Measurements from ENCODE around the gene KIF3B.

Gene KIF3B

DNA sequence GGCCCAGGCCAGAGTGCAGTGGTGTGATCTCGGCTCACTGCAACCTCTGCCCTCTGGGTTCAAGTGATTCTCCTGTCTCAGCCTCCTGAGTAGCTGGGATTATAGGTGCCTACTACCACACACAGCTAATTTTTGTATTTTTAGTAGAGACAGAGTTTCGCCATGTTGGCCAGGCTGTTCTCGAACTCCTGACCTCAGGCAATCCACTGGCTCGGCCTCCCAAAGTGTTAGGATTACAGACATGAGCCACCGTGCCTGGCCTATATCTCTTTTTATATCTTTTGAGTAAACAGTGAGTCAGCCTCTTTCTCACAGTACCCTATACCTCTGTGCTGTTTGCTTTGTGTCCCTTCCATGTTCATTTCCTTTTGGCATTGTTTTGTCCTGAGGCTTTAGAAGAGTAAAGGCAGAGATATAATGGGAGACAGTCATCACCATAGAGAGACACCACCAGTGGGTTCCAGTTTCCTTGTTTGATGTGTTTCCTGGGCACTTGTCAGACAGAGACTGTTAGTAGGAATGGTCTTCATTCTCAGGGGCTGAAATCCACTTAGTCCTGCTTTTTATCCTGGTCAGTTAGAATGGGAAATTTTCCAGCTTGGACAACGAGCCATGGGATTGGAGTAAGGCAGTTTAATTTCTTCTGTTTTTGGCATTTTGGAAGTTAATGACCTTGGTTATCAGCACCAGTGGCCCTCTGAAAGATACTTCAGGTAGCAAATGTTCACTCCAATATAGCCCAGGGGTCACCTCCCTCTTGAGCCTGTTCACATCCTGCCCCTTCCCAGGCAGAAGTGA lies 48.5 kb downstream of the KIF3B start:
- TF ChIP-seq, protein P1, sequence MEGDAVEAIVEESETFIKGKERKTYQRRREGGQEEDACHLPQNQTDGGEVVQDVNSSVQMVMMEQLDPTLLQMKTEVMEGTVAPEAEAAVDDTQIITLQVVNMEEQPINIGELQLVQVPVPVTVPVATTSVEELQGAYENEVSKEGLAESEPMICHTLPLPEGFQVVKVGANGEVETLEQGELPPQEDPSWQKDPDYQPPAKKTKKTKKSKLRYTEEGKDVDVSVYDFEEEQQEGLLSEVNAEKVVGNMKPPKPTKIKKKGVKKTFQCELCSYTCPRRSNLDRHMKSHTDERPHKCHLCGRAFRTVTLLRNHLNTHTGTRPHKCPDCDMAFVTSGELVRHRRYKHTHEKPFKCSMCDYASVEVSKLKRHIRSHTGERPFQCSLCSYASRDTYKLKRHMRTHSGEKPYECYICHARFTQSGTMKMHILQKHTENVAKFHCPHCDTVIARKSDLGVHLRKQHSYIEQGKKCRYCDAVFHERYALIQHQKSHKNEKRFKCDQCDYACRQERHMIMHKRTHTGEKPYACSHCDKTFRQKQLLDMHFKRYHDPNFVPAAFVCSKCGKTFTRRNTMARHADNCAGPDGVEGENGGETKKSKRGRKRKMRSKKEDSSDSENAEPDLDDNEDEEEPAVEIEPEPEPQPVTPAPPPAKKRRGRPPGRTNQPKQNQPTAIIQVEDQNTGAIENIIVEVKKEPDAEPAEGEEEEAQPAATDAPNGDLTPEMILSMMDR (IDR thresholded peaks at IDR 0.05): no peak
- no peak overlapping the region for H3K4me2 ChIP-seq (ENCODE audit: low read length)
- H3K4me1 ChIP-seq: no peaks in the 10 kb centered on the region
- no peaks in the 10 kb centered on the region for H3K27me3 ChIP-seq (ENCODE audit: control insufficient read depth, insufficient read depth, low read length)
- H3K36me3 ChIP-seq (ENCODE audit: control insufficient read depth, insufficient read depth, low read length): no peaks in the 10 kb centered on the region
- H3K9me3 ChIP-seq (ENCODE audit: control insufficient read depth, low read length): no peaks in the 10 kb centered on the region
- no peak overlapping the region for H3K9ac ChIP-seq
- no peak overlapping the region for H3K27ac ChIP-seq
- H2AFZ ChIP-seq: no peak overlapping the region
- no peaks in the 10 kb centered on the region for H3K79me2 ChIP-seq
- no peak overlapping the region for H3K4me3 ChIP-seq (ENCODE audit: low read depth, low read length)

DNA sequence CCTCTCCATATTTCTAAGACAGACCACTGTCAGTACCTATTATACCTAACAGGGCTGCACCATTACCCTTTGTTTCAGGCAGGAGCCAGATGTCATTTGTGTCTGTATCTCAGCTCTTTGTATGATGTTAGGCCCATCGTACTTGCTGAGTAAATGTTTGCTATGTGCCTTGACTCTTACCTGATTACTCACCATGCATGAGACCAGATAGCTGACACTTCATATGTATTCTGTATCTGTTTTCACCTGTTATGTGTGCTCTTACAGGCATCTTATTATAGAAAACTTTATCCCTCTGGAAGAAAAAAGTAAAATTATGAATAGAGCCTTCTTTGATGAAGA lies 49.0 kb downstream of the KIF3B start:
- Histone ChIP-seq H3K4me3 (ENCODE audit: low read depth, low read length) (no peak overlapping the region), H3K9me3 (ENCODE audit: control insufficient read depth, low read length) (no peaks in the 10 kb centered on the region), H3K4me2 (ENCODE audit: low read length) (no peak overlapping the region), H3K9ac (no peak overlapping the region), H3K27ac (no peak overlapping the region), H2AFZ (no peak overlapping the region), H3K36me3 (ENCODE audit: control insufficient read depth, insufficient read depth, low read length) (no peaks in the 10 kb centered on the region), H3K27me3 (ENCODE audit: control insufficient read depth, insufficient read depth, low read length) (no peaks in the 10 kb centered on the region), H3K4me1 (no peaks in the 10 kb centered on the region), H3K79me2 (no peaks in the 10 kb centered on the region)
- TF ChIP-seq, protein P1 (IDR thresholded peaks at IDR 0.05): no peak

DNA sequence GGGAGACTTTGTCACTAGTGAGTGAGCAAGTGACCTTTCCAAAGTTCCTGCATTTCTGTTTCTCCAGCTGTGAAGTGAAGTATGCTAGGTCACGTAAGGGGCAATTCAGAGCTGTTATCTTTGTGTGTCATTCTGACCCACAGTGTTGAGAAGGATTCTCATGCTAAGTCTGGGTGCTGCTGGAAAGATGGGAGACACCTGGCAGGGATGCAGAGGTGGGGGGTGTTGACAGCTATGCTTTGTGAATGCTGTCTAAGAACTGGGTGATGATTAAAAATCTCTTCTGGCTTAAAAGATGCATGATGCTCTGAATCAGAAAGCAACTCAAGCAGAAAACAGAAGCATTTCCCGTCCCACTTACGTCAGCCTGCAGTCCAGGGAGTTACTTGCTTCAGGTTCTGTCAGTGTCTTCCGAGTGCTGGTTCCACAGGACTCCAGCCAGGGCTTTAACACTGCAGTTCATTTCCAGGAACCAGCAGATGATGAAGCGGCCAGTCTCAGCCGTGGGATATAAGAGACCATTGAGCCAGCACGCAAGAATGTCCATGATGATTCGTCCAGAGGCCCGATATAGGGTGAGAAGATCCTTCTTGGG lies 49.7 kb downstream of the KIF3B start:
- Histone ChIP-seq H2AFZ (no peak overlapping the region), H3K27ac (no peak overlapping the region), H3K36me3 (ENCODE audit: control insufficient read depth, insufficient read depth, low read length) (no peaks in the 10 kb centered on the region), H3K4me1 (no peaks in the 10 kb centered on the region), H3K9ac (no peak overlapping the region), H3K27me3 (ENCODE audit: control insufficient read depth, insufficient read depth, low read length) (no peaks in the 10 kb centered on the region), H3K79me2 (no peaks in the 10 kb centered on the region), H3K9me3 (ENCODE audit: control insufficient read depth, low read length) (no peaks in the 10 kb centered on the region), H3K4me2 (ENCODE audit: low read length) (no peak overlapping the region), H3K4me3 (ENCODE audit: low read depth, low read length) (no peak overlapping the region)
- TF ChIP-seq, protein P1 (IDR thresholded peaks at IDR 0.05): no peak

DNA sequence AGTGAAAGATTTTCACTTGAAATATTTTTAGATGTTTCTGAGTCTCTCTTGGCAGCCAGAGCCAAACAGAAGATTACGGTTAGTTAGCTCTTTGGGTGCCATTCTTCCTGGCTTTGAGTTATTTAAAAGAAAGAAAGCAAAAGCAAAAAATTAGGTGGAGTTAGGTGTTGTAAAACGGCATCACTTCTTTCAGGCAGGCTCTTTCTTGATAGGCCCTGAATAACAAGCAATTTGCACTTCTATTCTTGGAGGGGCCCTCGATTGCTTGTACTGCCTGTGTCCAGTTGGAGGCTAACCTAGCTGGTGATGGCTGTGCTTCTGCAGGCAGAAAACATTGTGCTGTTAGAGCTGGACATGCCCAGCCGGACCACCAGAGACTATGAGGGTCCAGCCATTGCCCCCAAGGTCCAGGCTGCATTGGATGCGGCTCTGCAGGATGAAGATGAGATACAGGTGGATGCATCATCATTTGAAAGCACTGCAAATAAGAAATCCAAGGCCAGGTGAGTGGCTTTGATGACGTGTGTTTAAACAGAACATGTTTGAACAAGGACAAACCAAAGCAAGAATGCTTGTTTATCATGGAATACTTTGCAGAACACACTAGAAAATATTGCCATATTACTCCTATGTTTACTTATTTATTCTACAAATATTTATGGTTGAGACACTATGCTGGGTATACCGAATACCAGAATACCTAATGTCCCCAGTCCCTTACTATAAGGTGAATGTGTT lies 52.5 kb downstream of the KIF3B start:
- Histone ChIP-seq H3K4me1 (no peaks in the 10 kb centered on the region), H3K36me3 (ENCODE audit: control insufficient read depth, insufficient read depth, low read length) (no peaks in the 10 kb centered on the region), H3K79me2 (no peaks in the 10 kb centered on the region), H3K27ac (no peak overlapping the region), H3K4me2 (ENCODE audit: low read length) (no peak overlapping the region), H3K9ac (no peak overlapping the region), H3K9me3 (ENCODE audit: control insufficient read depth, low read length) (no peaks in the 10 kb centered on the region), H2AFZ (no peak overlapping the region), H3K27me3 (ENCODE audit: control insufficient read depth, insufficient read depth, low read length) (no peaks in the 10 kb centered on the region), H3K4me3 (ENCODE audit: low read depth, low read length) (no peak overlapping the region)
- TF ChIP-seq, protein P1 (IDR thresholded peaks at IDR 0.05): no peak

All from parathyroid adenoma (tissue), 2 donors.